ENCODE measurements around the gene RBSN.
"Not testable (repeated sequence)": the region's sequence is repeated elsewhere in the genome, so short reads cannot be mapped to it uniquely, and the experiment has no call there.

The RBSN gene

DNA sequence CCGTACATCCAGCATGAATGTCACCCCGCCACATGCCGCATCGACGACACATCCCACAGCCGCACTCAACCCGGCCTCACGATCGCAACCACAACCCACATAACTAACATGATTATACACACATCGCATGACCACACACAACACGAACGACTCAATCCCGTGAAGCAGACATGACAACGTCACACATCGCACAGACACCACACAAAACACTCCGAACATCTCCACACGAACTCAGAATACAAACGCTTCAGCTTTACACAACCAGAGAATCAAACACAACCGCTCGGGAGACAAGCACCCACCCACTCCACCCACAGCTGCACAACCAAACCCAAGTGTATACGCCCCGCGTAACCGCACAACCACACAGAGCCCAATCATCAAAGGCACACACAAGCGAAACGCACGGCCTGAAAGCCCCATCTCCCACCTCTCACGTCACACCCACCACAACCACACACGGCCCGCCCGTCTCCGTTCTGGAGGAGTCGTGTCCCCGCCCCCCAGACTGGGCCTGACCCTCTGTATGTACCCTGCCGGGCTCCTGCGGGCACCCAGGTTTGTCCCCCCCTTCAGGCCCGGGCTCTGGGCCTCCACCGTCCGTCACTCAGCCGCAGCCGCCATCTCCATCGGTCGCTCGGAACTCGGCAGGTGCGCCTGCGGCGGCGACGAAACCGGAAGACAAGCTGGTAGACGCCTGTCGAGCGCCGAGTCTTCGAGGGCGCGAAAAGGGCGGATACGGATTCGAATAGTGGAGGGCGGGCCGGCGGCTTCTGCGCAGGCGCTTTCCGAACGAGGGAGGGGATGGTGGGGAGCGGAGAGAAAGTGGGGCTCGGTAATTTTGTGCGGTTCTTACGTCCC lies at the start of gene RBSN:
TSS of gene RBSN (minus strand) at position 646 of the 861 bp plus-strand sequence. CDS start 3,028 bp downstream, outside the sequence.
- DNase-seq = peak; percentile 95

DNA sequence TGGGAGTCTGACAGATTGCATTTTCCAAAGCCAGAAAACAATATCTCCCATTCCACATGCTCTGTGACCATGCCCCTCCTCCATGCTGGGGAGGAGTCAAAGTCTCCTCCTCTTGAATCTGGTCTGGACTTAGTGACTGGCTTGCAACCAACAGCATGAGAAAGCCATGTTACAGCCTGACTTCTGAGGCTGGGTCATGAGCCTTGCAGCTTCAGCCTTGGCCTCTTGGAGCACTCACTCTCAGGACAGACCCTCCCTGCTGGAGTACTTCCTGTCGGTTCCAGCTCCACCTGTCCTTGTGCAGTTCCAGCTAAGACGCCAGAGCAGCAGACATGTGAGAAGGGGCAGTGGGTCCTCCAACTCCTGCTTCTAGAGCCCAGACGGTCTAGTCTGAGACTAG lies 49.7 kb upstream of the RBSN start:
- DNase-seq = no peak

DNA sequence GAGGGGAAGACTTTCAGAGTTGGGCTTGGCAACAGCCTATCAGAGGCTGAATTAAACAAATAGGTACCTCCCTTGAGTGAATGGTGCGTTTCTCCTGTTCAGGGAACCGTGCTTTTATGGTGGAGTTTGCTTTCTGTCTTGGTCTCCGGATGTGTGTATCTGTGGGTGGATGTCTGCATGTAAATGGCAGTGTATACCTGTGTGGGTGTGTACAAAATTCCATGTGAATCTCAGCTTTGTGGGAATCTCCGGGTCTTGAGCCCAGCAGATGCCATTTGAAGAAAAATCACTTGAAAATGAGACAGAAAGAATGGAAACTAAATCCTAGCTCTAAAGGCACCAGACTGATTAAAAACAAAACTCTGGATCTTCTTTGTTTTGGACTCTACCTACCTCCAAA lies 37.9 kb upstream of the RBSN start:
- not testable (repeated sequence) for DNase-seq

DNA sequence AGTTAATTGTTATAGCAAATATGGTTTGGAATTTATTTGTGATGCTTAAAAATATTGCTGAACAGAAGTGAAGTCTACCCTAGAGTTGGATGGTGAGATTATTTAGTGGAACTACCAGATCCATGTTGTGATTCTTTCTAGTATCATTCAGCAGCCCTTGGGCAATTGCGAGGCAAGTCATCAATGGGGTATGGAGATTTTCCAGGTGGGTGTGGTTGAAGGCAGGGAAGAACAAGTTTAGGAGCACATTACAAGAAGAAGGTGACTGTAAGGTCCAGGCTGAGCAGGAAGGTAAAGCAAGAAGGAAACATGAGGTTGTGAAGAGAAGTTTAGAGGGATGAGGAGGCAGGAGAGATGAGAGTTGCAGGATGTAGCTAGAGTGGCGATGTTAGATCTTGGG lies 36.0 kb upstream of the RBSN start:
- DNase-seq = not testable (repeated sequence)

DNA sequence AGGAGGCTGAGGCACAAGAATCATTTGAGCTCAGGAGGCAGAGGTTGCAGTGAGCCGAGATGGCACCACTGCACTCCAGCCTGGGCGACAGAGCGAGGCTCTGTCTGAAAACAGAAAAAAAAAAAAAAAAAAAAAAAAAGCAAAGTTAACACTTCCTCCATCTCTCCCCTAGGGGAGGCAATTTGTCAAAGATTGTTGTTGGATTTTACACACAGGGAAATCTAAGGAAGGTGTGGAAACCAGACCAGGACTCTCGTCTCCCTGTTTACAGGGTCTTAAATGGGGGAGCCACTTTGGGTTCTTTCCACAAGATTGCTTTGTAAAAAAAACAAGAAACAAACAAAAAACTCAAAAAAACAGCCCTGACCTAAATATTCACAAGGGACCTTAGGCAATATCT lies 29.5 kb upstream of the RBSN start:
- DNase-seq = not testable (repeated sequence)

DNA sequence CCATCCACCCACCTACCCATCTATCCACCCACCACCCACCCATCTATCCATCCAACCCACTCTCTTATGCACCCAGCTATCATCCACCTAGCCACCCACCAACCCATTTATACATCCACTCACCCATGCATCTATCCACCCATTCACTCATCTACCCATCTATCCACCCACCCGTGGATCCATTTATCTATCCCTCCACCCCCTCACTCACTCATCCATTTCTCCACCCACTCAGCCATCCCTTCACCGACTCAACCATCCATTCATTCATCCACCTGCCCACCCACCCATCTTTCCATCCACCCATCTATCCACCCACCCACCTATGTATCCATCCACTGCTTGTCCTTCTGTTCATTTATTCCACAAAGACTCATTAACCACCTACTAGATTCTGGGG lies 28.0 kb upstream of the RBSN start:
- not testable (repeated sequence) for DNase-seq

DNA sequence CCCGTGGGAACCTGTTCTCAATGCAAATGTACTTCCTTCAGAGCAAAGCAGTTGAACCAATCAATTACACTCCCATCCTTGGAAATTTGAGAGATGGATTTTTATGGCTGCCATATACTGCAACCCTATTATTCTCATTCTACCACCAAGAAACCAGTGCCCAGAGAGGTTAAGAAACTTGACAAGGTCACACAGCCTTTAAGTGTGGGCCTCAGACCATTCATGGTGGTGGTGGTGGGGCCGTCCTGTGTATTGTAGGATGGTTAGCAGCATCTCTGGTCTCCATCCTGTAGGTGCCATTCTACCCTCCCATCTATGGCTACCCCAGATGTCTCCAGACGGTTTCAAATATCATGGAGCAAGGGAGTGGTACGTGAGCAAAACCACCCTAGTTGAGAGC lies 23.4 kb upstream of the RBSN start:
- DNase-seq = no peak

DNA sequence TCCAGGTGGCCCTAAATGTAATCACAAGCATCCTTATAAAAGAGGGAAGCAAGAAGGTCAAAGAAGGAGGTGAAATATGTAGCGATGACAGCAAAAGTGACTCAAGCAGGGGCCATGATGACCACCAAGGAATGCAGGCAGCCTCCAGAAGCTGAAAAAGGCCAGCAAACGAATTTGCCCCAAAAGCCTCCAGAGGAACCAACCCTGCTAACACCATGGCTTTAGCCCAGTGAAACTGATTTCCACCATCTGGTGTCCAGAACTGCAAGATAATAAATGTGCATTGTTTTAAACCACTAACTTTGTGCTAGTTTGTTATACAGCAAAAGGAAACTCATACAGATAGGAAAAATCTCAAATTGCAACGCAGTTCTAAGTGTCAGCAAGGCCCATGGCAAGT lies 23.0 kb upstream of the RBSN start:
- DNase-seq = no peak

DNA sequence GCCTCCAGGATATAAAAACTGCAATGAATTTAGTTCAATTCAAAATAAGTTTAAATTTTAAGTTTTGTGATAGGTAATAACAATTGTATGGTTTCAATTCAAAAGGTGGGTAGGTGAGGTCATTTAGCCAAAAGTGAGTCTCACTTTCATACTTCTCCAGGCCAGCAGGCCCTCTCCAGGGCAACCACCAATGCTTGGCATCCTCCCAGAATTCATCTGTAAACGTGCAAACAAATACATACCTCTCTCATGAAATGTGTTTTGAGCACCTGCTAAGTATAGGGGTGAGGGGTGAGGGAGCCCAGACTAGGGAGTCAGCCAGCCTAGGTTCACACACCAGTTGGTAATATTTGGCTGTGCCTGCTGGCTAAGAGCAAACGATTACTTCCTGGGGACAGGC lies 22.0 kb upstream of the RBSN start:
- no peak for DNase-seq

DNA sequence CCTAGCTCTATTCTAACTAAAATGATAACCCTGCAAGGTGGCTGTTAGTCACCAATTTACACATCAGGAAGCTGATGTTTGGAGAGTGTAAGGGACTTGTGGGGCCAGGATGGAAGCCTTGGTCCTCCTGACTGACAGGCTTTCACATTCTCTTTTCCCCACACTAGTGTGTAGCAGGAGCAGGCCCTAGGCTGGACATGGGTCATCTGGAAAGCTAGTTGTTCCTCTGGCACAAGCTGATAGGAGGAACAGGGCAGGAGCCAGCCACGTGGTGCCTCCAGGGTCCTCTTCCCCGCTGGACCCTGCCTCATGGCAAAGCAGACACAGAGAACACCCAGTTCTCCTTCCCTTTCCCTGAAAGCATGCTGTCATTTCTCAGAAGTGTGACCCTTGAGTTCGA lies 18.1 kb upstream of the RBSN start:
- DNase-seq = no peak

DNA sequence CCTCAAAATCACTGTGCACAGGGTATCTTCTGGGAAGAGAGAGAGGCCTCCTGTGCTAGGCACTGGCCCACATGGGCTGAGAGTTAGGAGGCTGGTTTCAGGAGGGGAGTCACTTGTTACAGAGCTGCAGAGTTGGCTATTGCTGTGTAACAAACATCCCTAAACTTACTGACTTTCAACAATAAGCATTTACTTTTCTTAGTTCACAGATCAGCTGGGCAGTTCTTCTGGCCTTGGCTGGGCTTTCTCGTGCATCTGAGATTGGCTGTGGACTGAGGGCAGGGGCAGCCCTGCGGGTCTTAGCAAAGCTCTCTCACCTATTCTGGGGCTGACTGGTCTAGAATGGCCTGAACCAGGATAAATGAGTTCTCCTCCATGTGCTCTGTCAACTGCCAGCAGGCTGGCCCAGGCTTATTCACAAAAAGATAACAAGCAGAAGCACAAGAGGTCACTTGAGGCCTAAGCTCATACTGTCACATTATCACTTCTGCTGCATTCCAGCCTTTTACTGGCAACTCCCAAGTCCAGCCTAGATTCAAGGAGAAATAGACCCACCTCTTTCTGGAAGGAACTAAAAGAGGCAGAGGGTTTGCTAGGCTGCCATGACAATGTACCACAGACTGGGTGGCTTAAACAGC lies 17.2 kb upstream of the RBSN start:
- no peak for DNase-seq

DNA sequence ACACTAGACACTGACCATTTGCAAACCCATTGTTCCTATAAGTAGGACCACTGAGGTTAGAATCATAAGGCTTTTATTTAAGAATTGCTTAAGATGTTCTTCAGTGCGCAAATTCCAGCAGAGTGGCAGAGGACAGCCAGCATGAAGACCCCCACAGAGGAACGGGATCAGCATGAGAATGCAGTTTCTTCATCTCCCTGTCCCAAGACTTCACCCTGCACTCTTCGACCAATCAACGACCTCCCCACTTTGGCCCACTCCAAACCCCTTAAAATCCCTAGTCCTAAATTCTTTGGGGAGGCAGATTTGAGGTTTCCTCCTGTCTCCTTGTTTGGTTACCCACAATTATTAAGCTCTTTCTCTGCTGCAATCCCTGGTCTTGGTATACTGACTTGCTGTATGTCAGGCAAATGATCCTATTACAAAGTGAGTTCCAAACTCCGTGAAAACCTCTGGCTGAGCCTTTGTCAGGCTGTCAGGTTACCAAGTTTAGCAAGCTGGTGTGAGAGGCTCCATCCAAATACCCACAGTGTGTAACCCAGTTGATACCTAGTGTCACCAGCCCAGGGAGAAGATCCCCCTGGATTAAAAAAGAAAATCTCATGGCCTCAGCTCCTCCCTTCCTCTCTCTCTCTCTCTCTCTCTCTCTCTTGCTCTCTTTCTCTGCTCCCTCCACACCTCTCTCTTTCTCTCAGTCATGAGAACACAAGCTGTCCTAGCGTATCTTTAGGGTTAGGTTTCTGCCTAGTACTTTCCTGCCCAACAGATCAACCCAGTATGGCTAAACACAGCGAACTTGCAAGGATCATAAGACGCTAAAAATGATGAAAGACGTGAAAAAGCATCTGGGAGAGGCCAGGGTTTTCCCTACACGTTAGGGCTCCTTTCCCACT lies 15.8 kb upstream of the RBSN start:
- DNase-seq = no peak

DNA sequence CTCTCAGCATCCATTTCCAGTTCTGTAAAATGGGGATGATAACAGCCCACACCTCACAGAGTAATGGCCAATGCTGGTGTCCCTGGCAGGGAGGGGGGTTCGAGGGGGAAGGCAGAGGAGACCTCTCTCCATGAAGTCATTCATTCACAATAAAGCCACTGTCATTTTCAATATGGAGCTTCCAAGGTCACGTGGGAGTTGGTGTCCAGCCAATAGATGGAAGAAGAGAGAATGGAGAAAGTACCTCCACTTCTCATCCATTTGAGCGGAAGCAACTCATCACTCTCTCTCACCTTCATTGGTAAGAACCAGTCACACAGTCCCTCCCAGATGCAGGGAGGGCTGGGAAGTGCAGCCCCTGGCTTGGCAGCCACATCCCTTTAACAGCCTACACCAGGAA lies 14.9 kb upstream of the RBSN start:
- DNase-seq = no peak

DNA sequence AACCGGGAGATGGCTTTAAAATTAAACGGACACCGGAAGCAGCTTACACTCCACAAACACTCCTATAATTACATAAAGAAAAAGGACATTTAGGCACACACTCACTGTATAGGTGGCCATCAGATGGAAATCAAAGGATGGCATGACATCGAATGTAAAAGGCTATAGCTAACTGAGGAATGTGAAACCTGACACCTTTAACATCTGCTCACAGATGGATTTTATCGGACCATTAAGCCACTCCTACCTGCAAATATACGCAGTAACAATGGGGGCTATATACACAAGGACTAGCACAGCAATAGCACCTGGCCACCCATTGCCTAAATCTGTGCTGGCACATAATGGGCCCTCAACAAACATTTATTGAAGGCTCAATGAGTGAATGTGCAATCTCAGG lies 14.5 kb upstream of the RBSN start:
- DNase-seq = no peak

DNA sequence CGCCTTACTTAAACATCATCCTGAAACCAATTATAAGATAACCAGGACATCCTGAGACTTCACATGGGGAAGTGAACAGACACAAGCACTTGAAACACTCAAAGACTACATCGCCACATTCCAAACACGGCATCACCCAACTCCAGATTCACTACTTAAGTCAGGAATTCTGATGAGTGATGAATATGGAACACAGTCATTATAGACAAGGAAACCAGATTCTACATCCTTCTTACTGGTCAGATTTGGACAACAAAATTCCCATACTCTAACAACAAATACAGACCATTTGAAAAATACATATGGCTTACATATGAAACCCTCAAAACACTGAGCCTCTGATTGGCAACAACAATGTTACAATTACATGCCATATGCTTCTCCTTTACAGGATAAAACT lies 13.1 kb upstream of the RBSN start:
- no peak for DNase-seq

DNA sequence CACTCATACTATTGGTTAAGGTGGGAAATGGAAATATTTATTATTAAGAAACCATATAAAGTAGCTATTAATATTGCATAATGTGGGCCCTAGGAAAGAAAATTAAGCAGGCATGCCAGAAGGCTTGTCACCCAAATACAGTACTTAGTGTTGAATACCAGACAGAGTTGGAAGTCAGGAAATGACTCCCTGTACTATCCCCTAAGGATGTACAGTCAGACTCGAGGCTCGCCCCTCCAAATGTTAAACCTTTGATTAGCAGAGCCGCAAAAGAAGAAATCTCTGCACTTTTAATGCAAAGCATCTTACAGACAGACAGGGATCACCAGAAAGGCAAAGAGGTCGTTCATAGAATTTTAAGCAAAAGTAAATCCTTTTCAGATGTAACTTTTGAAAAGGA lies 11.3 kb upstream of the RBSN start:
- DNase-seq = no peak

DNA sequence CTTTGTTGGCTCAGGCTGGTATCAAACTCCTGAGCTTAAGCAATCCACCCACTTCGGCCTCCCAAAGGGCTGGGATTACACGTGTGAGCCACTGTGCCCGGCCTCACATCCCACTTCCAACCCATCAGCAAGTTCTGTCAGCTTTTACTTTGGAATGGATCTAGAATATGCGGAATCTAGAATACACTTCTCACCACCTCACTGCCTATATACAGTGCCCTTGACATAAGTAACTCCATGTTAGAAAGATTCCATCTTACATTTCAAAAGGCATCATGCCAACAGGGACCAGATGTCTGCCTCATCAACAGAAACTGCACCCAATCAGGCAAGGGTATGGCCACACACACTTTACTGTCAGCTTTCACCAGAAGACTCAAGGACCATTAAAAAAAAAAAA lies 9.9 kb upstream of the RBSN start:
- no peak for DNase-seq

DNA sequence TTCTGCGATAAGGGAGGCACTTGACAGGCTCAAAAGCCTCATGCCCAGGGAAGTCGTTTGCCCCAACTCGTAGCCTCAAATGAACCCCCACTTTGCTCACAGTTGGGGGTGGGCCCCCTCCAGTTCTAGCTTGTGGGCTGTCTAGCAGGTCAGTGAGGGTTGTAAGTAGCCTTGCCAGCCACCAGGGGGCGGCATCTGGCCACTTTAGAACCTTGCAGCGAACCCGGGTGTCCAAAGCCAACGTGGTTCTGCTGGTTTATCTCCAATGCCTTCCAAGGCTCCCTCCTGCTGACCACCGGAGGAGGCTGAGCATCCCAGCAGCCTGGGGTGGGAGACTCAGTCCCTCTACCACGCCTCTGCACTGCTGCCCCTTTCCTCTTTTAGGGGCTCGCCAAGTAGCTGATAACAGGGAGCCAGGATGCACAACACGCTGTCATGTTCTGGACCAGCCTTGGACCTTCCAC lies 9.2 kb upstream of the RBSN start:
- peak; percentile 84 for DNase-seq

DNA sequence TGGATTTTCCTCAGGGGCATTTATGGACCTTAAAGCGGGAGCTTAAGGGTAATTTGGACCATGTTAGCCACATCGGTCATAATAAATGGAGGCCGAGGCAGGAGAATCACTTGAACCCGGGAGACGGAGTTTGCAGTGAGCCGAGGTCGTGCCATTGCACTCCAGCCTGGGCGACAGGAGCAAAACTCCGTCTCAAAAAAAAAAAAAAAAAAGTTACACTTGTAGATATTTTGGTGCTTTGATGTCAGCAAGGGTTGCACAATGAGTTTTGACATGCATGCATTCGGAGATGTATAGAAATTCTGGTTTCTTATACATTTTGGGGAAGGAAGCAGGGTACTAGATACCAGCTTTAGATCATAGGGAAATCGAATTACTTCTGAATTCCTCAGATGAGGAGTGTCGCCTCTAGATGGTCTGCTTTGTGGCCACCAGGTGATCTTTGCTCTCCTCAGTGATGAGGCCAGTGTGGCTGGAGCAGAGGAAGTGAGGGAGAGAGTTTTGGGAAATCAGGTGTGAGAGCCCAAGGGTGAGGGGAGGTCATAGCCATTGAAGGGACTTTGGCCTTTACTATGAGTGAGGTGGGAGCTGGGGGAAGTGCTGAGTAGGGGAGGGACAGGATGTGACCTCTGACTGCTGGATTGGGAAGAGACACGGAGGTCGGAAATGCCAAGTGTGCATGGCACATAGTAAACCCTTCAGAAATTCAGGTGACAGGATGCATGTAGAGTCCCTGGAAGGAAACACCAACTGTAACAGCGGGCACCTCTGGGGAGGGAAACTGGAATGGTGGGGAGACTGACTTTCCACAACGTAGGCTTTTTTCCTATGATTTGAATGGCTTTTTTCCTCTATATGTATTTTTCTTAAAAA lies 8.4 kb upstream of the RBSN start:
- no peak for DNase-seq

DNA sequence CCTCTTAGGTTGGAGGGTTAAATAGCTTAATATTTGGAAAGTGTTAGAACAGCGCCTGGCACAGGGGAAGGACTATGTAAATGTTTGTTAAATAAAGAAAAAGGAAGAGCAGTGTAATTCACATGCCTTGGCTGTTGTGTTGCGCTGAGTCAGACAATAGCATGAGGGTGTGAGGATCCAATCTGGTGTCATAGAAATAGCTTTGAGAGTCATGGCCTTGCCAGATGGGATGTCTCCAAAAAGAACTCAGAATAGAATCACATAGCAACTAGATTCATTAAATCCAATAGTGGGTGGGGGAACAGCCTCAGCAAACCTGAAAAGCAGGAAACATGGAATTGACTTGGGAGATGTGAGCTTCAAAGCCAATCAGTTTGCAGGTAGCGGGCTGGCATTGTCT lies 3.9 kb upstream of the RBSN start:
- DNase-seq = no peak

DNA sequence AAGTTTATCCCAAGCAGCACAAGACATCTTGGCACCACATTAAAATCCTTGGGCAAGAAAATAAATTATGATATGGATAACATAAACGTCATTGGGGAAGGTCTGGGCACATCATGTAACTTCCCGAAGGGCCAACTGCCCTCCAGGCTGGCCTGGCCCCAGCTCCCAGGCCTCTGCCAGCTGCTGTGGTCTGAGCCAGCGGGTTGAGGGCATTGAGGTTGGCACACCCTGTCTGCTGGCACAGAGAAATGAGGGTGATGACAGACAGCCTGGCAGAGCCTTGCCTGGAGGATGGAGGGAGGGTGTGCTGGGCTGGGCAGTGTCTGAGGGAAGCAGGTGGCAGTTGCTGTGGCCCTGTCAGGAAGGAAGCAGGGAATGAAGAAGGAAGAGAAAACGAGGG lies 3.3 kb upstream of the RBSN start:
- no peak for DNase-seq

DNA sequence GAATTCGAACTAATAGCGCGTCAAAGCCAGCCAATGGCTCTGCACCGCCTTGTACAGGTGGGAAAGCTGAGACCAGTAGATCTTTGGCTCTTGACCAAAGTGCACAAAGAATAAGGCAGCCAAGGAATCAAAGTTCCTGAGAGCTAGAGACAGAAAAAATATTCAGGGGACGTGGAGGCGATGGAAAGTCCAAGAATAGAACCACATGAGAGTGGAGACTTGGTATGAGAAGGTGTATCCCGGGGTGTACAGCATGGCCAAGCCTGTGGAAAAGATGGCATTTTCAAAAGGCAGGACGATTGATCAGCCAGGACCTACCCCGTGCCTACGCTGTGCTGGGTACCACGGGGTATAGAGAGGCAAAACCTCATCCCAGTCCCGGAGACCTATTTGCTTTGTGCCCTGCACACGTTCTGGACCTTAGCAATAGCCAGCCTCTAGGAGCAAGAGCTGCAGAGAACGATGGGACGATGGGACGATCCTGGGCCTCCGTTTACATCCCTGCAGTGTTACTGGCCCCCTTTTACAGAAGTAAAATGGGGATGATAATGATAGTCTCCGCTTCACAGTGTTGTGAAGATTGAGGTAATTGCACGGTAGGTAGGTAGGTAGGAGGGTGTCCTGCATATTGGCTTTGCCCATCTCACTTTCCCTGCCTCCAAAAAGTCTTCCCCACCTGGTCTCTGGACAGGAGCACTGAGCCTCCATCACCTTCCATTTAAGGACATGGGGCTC lies 583 bp upstream of the RBSN start:
- peak; percentile 32 for DNase-seq
